ENCODE data around the gene GAB2.
"Not testable (repeated sequence)": the region's sequence is repeated elsewhere in the genome, so short reads cannot be mapped to it uniquely, and the experiment has no call there.

Gene GAB2

DNA sequence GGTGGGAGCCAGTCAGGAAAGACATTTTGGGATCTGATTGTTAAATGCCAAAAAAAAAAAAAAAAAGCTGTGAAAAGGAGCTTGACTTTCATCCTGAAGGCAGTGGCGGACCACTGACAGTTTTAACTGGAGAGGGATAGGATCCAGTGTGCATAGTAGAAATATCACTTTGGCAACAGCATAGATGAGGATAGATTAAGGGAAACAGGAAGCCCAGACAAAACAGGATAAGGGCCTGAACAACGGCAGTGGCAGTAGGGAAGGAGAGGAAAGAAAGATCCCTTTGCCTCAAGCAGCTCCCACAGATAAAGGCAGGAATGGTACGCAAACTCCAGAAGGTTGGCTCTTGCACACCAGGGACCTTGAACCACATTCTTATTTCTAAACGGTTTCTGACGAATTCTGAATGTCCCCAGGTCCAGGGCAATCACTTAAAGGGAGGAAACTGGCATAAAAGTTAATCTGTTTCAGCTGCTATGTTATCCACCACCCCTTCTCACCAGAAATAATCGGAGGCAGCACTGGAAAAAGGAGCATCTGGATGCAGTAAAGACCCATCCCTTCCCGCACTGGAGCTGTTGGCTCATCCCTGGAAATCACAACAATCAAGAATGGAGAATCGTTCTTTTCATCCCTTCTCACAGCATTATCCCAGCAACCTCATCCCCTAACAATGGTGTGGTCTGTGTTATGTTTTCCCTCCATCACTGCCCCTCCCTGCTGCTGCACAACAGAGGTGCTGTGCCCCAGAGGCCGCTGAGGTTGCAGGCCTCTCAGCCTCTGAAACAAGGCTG, 99.1 kb downstream of the GAB2 start:
- in situ Hi-C loops (cut with HindIII; ENCODE audit: low sequenced_read_pairs): no loop called here

DNA sequence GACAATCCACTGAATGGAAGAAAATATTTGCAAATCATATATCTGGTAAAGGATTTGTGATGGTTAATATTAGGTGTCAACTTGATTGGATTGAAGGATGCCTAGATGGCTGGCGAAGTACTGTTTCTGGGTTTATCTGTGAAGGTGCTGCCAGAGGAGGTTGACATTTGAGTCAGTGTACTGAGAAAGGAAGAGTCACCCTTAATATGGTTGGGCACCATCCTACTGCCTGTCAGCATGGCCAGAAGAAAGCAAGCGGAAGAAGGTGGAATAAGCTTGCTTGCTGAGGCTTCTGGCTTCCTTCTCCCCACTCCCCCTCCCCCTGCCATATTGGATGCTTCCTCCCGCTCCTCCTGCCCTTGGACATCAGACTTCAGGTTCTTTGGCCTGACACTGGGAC, 101.9 kb downstream of the GAB2 start:
- in situ Hi-C loops (cut with HindIII; ENCODE audit: low sequenced_read_pairs): no loop called here

- in situ Hi-C loops (cut with HindIII; ENCODE audit: low sequenced_read_pairs): no loop called here
Observed at GRCh38 chr11:78314762-78315161, 102.9 kb downstream of the GAB2 start.

GRCh38 chr11:78313898-78314297, 103.7 kb downstream of the GAB2 start:
- in situ Hi-C loops (cut with HindIII; ENCODE audit: low sequenced_read_pairs): no loop called here

DNA sequence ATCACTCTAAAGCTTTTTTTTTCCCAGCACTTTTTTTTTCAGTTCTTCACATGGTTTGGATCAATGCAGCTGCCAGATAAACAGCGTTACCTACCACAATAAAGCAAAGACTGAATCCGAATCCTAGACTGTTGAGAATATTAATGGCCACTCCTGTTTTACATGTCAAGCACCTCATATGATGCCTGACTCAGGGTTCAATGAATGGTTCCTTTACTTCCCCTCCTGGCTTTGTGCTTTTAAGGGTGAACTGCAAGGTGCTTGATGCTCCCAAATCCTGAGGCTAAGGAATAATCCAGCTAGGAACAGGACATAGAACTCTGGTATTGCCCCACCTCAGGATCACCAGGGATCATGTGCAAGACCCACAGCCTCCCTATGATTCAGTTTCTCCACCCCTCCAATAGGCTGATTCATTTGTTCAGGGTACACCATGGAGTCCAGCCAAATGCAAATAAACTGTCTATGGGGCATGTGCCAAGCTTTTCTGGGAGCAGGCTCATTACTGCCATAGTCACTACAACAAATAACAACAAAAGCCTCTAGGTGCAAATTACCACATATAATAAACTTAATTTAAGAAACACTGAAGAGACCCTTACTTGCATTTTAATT, 104.3 kb downstream of the GAB2 start:
- in situ Hi-C loops (cut with HindIII; ENCODE audit: low sequenced_read_pairs): no loop called here

DNA sequence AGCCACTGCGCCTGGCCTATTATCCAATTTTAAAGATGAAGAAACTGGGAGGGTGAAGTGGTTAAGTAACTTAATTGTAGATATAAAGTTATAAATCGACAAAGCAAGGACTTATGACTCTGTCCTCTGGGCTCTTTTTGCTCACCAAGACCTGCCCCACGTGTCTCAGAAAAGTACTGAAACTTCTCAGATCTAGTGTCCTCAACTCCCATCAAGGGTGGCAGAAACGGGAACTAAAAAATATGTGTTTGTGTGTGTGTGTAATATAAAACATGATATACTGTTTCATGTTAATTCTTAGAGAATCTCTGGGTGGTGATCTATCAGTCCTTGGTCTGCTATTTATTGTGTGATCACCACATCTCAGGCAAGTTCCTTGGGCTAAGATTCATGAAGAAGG, 104.9 kb downstream of the GAB2 start:
- in situ Hi-C loops (cut with HindIII; ENCODE audit: low sequenced_read_pairs): no loop called here

GRCh38 chr11:78311702-78312371, 105.8 kb downstream of the GAB2 start:
- in situ Hi-C loops (cut with HindIII; ENCODE audit: low sequenced_read_pairs): no loop called here

- in situ Hi-C loops (cut with HindIII; ENCODE audit: low sequenced_read_pairs): no loop called here
Observed at GRCh38 chr11:78310500-78310909, 107.1 kb downstream of the GAB2 start.

- in situ Hi-C loops (cut with HindIII; ENCODE audit: low sequenced_read_pairs): no loop called here
Observed at GRCh38 chr11:78304201-78304600, 113.4 kb downstream of the GAB2 start.

- in situ Hi-C loops (cut with HindIII; ENCODE audit: low sequenced_read_pairs): no loop called here
Observed at GRCh38 chr11:78300108-78300839, 117.3 kb downstream of the GAB2 start.

GRCh38 chr11:78299000-78299710, 118.5 kb downstream of the GAB2 start:
- in situ Hi-C loops (cut with HindIII; ENCODE audit: low sequenced_read_pairs): no loop called here

- in situ Hi-C loops (cut with HindIII; ENCODE audit: low sequenced_read_pairs): no loop called here
Observed at GRCh38 chr11:78298291-78298771, 119.3 kb downstream of the GAB2 start.

DNA sequence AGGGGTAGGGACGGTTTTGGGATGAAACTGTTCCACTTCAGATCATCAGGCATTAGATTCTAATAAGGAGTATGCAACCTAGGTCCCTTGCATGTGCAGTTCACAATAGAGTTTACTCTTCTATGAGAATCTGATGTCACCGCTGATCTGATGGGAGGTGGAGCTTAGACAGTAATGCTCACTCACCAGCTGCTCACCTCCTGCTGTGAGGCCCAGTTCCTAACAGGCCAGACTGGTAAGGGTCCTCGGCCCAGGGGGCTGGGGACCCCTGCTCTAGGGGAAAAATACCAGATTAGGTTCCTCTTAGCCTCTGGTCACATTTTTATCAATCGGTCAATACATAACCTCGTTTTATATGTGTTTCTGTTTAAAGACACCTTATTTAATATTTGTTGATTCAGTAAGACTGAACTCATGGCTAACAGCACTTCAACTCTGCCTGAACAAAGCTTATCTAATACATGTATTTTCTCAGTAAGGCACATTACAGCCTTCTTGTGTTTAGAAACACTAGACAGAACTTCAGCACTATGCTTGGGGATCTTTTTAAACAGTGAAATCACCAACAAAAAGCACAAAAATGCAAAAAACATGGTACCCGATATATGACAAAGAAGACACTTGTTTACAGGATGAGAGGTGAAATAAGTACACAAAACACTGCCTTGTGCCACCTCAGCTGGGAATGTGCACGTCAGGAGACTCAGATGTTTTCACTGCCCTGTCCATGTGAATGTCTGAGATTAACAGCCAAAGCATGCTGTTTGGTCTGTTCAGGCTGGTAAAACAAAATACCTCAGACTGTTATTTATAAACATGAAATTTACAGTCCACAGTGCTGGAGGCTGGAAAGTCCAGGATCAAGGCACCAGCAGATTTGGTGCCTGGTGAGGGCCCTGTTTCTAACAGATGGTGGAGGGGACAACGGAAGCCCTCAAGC, 121.4 kb downstream of the GAB2 start:
- in situ Hi-C loops (cut with HindIII; ENCODE audit: low sequenced_read_pairs): no loop called here

- in situ Hi-C loops (cut with HindIII; ENCODE audit: low sequenced_read_pairs): no loop called here
Observed at GRCh38 chr11:78295347-78295746, 122.3 kb downstream of the GAB2 start.

DNA sequence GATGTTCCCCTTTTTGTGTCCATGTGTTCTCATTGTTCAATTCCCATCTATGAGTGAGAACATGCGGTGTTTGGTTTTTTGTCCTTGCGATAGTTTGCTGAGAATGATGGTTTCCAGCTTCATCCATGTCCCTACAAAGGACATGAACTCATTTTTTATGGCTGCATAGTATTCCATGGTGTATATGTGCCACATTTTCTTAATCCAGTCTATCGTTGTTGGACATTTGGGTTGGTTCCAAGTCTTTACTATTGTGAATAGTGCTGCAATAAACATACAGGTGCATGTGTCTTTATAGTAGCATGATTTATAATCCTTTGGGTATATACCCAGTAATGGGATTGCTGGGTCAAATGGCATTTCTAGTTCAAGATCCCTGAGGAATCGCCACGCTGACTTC, 123.5 kb downstream of the GAB2 start:
- in situ Hi-C loops (cut with HindIII; ENCODE audit: low sequenced_read_pairs): not testable (repeated sequence)

- in situ Hi-C loops (cut with HindIII; ENCODE audit: low sequenced_read_pairs): no loop called here
Observed at GRCh38 chr11:78293536-78293935, 124.1 kb downstream of the GAB2 start.

- in situ Hi-C loops (cut with HindIII; ENCODE audit: low sequenced_read_pairs): no loop called here
Observed at GRCh38 chr11:78292109-78292803, 125.4 kb downstream of the GAB2 start.

DNA sequence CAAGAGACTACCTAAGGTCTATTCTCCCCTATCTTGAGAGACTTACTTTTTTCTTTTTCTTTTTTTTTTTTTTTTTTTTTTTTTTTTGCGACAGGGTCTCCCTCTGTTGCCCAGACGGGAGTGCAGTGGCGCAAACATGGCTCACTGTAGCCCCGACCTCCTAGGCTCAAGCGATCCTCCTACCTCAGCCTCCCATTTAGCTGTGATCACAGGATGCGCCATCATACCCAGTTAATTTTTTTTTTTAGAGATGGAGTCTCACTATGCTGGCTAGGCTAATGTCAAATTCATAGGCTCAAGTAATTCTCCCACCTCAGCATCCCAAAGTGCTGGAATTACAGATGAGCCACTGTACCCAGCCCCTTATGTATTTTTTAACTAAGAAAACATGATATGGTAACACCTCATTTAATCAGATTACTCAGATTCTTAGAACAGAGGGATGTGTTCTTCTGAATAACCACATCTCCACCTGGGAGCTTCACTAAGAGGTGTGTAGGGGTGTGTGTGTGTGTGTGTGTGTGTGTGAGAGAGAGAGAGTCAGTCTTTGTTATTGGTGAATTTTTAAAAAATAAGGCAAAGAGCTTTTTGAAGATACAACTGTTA, 126.0 kb downstream of the GAB2 start:
- in situ Hi-C loops (cut with HindIII; ENCODE audit: low sequenced_read_pairs): no loop called here
